ENCODE measurements around the gene METTL8. TPM values are rescaled to one million over a fixed set of nuclear protein-coding genes. Genes with fewer than 3 reads are reported as not detected.

Gene METTL8
- total RNA-seq, 1 experiment from 2014 or later = 59.1 TPM

- Mint-ChIP-seq H3K9me3 (no peaks in the 10 kb centered on the region), H3K27ac (peak overlapping the region; percentile 67), H3K36me3 (peaks cover 4% of the 10 kb centered on the region; the same call in 1 of the 2 replicates), H3K27me3 (ENCODE audit: low read depth) (no peaks in the 10 kb centered on the region), H3K4me1 (peaks cover 72% of the 10 kb centered on the region), H3K4me3 (no peak overlapping the region)
- ChIA-PET CTCF (interaction anchor here (0.7 to 1.8 kb wide), 3 partner anchors 27 to 128 kb away, joined by 4 to 9 read pairs (median 7); no protein-coding TSS in a partner anchor), POLR2A (no interaction called here)
- no peak for TF ChIP-seq USF1 (CRISPR knock-in tag; IDR thresholded peaks at IDR 0.05)
- DNase-seq (ENCODE audit: low spot score) (no peak), ATAC-seq (no peak)
Observed at GRCh38 chr2:171389325-171389724, 44.5 kb downstream of the METTL8 start.

GRCh38 chr2:171387052-171387451 lies 46.7 kb downstream of the METTL8 start:
- Mint-ChIP-seq H3K4me1 (peaks cover 57% of the 10 kb centered on the region), H3K27me3 (ENCODE audit: low read depth) (no peaks in the 10 kb centered on the region), H3K36me3 (peaks cover 16% of the 10 kb centered on the region), H3K9me3 (peaks cover 5% of the 10 kb centered on the region), H3K4me3 (peak overlapping the region; percentile 20; the same call in 1 of the 2 replicates), H3K27ac (peak overlapping the region; percentile 64)
- TF ChIP-seq GABPB1 (CRISPR knock-in tag; IDR thresholded peaks at IDR 0.05) (no peak), ZNF396 (CRISPR knock-in tag; IDR thresholded peaks at IDR 0.05; ENCODE audit: borderline replicate concordance) (no peak), CDX4 (CRISPR knock-in tag; IDR thresholded peaks at IDR 0.05; ENCODE audit: borderline replicate concordance) (no peak), STAT6 (CRISPR knock-in tag; conservative IDR thresholded peaks at IDR 0.05; ENCODE audit: low read depth) (no peak), IRF2 (CRISPR knock-in tag; IDR thresholded peaks at IDR 0.05; ENCODE audit: borderline replicate concordance, low read depth) (no peak), ATF1 (CRISPR knock-in tag; IDR thresholded peaks at IDR 0.05) (no peak)
- ATAC-seq (peak; percentile 40), DNase-seq (ENCODE audit: low spot score) (peak; percentile 21)
- POLR2A ChIA-PET = interaction anchor here (1.1 kb wide), 1 partner anchor 70 kb away, joined by 3 read pairs; no protein-coding TSS in a partner anchor
- CTCF ChIA-PET = interaction anchor here (0.7 to 1.5 kb wide), 4 partner anchors 9 to 300 kb away, joined by 3 to 4 read pairs (median 3); partner anchors contain the start of genes DCAF17 and METTL8

GRCh38 chr2:171386627-171387026 lies 47.2 kb downstream of the METTL8 start:
- CTCF ChIA-PET = interaction anchor here (0.7 to 1.5 kb wide), 4 partner anchors 9 to 300 kb away, joined by 3 to 4 read pairs (median 3); partner anchors contain the start of genes DCAF17 and METTL8
- Mint-ChIP-seq H3K9me3 (peaks cover 6% of the 10 kb centered on the region), H3K4me3 (peak overlapping the region; percentile 20), H3K27ac (peak overlapping the region; percentile 64), H3K36me3 (peaks cover 20% of the 10 kb centered on the region), H3K4me1 (peaks cover 52% of the 10 kb centered on the region), H3K27me3 (ENCODE audit: low read depth) (no peaks in the 10 kb centered on the region)
- TF ChIP-seq TEAD1 (CRISPR knock-in tag; IDR thresholded peaks at IDR 0.05) = 0 out of 2 replicates have a peak, but pooled peaks have one; percentile 34
- no peak for TF ChIP-seq AFF4 (CRISPR knock-in tag; IDR thresholded peaks at IDR 0.05; ENCODE audit: borderline replicate concordance)
- TF ChIP-seq ZNF423 (CRISPR knock-in tag; IDR thresholded peaks at IDR 0.05) = peak; percentile 68
- no peak for TF ChIP-seq ZNF671 (CRISPR knock-in tag; IDR thresholded peaks at IDR 0.05)
- no peak for TF ChIP-seq ZMAT4 (CRISPR knock-in tag; IDR thresholded peaks at IDR 0.05)
- peak; percentile 83 for ATAC-seq
- POLR2A ChIA-PET = interaction anchor here (1.1 kb wide), 1 partner anchor 69 kb away, joined by 3 read pairs; no protein-coding TSS in a partner anchor
- DNase-seq (ENCODE audit: low spot score) = peak; percentile 54

All from WTC11 (cell line).